Subcutaneous adipose tissue (tissue), 4 donors: ENCODE measurements around the gene ROBO1. TPM values are rescaled to one million over a fixed set of nuclear protein-coding genes. Genes with fewer than 3 reads are reported as not detected.

Source experiments
- CTCF ChIP-seq: fragments of 450-650 bp; IDR thresholded peaks from one replicate; pipeline ENCODE4 v1.5.1; 2016; ENCODE audit warnings: low read depth, mild to moderate bottlenecking, control low read depth, antibody characterized with exemption, moderate library complexity
- total RNA-seq, 4 donors: library from RNA; depleted of rRNA; stranded (reverse); fragments of >200 nt; gene quantifications; one replicate each; pipeline ENCODE4 v1.1.0, GENCODE V29; 2016

The ROBO1 gene
- total RNA-seq, 4 donors from 2014 or later: 26.6 to 34.0 (median 30.8) TPM

GRCh38 chr3:78632925-78633553 lies 1134.8 kb downstream of the ROBO1 start:
- TF ChIP-seq CTCF: no peak

GRCh38 chr3:78629544-78629943 lies 1138.3 kb downstream of the ROBO1 start:
- no peak for TF ChIP-seq CTCF

- TF ChIP-seq CTCF: no peak
Observed at GRCh38 chr3:78621061-78621716, 1146.6 kb downstream of the ROBO1 start.

GRCh38 chr3:78614486-78614885 lies 1153.3 kb downstream of the ROBO1 start:
- TF ChIP-seq CTCF: no peak

- no peak for TF ChIP-seq CTCF
Observed at GRCh38 chr3:78613421-78613879, 1154.3 kb downstream of the ROBO1 start.

- no peak for TF ChIP-seq CTCF
Observed at GRCh38 chr3:78611278-78611677, 1156.5 kb downstream of the ROBO1 start.

GRCh38 chr3:78610462-78611125 lies 1157.2 kb downstream of the ROBO1 start:
- TF ChIP-seq CTCF: no peak
